NCI-H2029 treated with DMSO at 0.1 percent for 48 hours (cell line): Measurements from ENCODE around the gene CCDC85C.

Experiments
- DNase-seq: peaks from one replicate; lab custom pipeline; 2025; lab: John Stamatoyannopoulos, UW

Gene CCDC85C

DNA sequence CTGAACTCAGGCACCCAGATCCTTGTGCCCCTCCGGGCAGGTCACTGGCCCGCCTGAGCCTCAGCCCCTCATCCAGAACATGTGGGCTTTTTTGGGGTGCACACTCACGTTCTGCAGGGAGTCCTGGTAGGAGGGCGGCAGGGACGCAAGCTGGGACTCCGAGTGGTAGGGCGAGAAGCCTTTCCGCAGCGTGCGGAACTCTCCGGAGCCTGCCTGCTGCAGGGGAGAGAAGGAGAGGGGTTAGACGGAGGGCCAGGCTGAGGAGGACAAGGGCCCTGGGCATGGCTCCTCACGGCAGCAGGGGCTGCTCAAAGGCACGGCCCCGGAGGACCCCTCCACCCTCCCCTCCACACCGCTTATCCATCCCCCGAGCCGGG is 82.0 kb downstream of the CCDC85C start:
- DNase-seq, result no peak

DNA sequence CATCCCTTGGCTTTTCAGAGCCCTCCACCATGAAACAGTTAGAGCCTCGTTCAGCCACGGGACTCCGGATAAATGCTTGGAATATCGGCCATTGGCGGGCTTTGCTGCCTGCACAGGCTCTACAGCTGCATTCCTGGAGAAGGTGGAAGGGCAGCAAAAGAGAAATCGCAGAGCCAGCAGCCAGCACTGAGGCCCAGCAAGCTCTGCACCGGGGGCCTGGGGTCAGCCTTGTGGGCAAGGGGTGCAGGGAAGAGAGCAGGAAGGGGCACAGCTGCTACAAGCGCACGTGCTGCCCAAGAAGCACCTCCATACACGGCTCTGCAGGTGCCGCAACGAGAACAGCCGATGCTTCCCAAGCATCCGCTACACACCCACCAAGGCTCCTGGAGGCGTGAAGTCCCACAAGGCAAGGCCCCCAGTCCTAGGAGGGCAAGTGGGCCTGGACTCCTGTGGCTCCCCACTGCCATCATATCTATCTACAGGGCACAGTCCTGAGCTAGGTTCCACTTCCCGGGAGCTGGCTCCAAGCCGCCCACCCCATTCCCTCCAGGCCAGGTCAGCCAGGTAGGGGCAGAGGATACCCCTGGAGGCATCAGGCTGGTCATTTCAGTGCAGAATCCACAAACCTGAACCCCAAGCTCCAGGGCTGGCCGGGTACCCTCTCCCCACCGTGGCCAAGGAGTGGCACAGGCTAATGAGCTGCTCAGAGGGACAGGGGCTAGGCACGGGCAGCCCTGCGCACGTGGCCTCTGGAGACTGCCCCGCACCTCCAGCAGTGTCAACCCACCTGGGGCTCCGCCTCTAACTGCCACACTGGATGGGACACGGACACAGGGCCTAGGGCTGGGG is 82.6 kb downstream of the CCDC85C start:
- DNase-seq, result no peak

- DNase-seq, result no peak
Observed at GRCh38 chr14:99520571-99521081, 83.4 kb downstream of the CCDC85C start.

DNA sequence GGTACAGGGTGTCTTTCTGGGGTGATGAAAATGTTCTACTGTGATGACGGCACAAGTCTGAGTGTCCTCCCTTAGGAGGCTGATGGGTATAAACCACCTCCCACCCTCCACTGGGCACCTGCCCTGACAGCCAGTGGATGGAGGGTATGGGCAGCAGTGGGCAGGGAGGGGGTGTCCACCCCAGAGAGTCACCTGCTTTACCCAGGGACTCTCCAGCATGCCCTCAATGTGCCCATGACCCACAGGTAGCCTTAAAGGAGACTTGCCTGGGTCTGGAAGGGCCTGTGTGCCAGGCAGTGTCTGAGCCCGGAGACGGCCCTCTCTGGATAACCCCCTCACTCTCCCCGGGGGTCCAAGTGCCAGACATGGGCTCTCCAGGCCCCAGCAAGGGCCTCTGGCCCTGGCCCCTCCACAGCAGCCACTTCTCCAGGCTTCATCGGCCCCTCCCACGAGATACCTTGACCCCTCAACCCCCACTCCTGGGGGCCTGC is 84.0 kb downstream of the CCDC85C start:
- no peak for DNase-seq

- DNase-seq, result no peak
Observed at GRCh38 chr14:99519347-99519881, 84.6 kb downstream of the CCDC85C start.

DNA sequence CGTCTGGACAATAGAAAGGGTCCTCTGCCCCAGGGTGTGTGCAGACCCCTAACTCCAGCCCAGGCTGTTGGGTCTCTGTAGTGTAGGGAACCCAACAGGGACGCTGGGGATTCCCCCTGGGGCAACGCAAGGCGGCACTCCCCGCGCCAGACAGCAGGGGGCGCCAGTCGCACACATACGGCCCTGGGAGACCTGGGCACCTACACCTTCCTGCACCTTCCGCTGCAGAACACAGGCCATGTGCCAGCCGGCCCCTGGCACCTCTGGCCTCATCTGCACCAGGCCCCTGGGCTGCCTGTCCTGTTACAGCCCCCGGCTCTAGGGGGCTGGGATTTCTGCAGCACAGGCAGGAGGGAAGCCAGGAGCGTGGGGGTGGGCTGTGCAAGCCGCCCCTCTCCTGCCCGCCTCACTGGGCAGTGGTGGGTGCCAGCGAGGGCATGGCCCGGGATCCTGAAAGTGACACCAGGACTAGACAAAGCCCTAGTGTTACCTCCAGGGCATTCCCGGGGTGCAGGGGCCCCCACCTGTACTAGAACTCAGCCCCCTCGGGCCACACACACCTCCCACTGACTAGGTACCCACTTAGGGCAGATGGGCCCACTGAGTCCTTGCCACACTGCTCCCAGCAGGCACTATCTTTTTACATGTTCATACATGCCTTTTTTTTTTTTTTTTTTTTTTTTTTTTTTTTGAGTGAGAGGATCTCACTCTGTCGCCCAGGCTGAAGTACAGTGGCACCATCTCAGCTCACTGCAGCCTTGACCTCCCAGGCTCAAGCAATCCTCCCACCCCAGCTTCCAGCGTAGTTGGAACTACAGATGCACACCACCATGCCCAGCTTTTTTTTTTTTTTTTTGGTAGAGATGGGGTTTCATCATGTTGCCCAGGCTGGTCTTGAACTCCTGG is 85.3 kb downstream of the CCDC85C start:
- DNase-seq, result peak; percentile 4

- no peak for DNase-seq
Observed at GRCh38 chr14:99517643-99518381, 86.2 kb downstream of the CCDC85C start.

DNA sequence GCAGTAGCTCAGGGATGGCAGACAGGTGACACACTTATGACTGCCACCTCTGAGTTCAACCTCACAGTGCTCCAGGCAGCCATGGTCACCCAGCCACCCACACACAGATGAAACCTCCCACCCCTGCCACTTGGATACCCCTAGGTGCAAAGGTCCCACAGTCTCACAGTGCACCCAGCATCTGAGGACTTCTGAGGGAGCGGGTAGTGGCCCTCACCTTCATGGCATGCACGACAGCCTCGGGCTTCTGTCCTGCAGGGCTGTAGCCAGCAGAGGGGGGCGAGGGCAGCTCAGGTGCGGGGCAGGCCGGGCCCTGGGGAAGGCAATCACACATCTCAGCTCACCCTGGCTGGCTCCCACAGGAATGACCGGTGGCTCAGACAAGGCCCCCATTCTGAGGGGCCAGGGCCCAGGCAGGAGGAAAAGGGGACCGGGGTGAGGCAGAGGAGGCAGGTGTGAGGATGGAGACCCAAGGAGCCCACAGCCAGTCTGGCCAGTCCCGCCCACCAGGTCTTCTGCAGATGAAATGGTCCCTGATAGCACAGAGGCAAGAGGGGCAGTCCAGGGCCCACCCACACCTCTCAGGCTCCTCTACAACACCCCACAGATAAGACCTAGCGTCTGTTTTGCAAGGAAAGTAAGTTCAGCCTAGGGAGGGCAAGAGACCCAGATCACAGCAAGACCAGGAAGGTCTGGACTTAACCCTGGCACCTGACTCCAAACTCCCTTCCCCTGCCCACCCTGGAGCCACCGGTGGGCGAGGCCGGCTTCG is 87.0 kb downstream of the CCDC85C start:
- DNase-seq, result no peak

DNA sequence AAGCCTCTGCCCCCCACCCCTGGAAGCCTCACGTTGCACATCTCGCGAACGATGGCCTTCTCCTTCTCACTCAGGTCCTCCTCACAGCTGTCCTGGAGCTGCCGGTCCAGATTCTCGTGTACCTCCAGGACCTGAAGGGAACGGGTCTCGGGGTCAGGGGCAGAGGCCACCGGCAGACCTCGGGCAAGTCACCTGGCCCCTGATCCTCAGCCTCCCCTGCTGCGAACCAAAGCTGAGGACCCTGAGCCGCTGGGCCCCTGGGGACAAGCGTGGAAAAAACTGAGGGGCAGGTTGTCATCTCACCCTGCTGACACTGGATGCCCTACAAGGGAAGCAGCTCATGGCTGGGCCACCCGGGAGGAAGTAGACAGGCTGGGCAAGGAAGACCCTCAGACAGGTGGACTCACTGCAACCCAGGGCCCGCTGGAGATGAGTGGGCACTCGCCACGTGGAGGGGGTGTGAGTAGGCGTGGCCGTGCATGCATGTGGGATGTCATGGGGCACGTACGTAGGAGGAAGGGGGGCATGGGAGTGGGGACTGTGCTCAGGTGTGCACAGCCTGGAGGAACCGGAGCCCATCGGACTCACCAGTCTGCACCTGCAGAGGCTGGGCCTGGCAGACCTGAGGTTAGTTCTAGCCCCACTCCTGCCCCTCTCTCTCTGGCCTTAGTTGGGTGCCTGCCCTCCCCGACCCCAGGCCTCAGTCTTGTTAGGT is 87.7 kb downstream of the CCDC85C start:
- no peak for DNase-seq

- no peak for DNase-seq
Observed at GRCh38 chr14:99515301-99516155, 88.5 kb downstream of the CCDC85C start.

- DNase-seq, result no peak
Observed at GRCh38 chr14:99514552-99515300, 89.3 kb downstream of the CCDC85C start.

DNA sequence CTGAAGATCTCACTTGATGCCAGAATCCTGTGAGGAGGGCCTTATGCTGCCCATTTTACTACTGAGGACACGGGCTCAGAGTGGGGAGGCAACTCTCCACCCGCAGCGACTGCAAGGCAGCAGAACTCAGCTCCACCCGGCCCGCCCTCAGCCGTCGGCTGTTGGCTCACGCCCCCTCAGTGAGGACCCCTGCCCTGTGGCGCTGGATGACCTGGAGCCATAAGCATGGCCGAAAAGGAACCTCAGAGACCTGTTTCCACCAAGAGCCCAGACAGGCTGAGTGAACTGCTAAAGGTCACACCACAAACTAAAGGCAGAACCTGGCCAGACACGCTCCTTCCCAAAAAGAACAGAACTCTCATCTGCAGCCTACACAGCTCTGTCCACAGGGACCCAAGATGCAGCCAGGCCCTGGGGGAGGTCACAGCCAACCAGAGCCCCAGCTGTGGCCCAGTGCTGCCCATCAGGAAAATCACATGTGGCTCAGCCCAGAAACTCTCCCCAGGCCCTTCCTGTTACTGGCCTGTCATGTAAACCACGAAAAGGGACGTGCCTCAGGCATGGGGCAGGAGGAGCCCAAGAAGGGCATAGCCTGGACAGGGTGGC is 90.0 kb downstream of the CCDC85C start:
- DNase-seq, result no peak

GRCh38 chr14:99513183-99513694 is 90.8 kb downstream of the CCDC85C start:
- no peak for DNase-seq

DNA sequence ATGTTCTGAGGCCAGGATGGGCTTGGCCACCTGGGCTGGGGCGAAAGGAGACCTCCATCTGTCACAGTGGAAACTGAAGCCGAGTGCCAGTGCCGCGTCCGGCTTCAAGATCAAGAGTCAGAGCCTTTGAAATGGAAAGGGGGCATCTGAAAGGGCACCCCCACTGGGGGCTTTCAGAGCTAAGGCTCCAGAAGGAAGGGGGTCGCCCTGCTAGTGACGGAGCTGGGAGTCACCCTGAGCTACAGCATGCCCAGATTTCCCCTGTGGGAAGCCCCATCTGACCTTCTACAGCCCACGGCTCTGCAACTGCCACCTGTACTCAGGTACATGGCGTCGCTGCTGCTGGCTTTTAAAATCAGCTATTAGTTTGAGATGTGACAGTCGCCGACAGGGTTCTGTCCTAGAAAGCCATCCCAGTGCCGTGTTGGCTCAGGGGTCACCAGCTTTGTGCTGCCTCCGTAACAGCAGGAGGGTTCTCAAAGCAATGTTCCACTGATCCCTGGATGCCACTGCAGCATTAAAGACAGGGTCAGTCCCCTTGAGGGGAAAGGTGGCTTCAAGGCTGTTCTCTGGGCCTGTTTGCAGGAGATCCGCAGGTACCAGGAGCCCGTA is 91.3 kb downstream of the CCDC85C start:
- no peak for DNase-seq

- no peak for DNase-seq
Observed at GRCh38 chr14:99512110-99512449, 91.9 kb downstream of the CCDC85C start.

DNA sequence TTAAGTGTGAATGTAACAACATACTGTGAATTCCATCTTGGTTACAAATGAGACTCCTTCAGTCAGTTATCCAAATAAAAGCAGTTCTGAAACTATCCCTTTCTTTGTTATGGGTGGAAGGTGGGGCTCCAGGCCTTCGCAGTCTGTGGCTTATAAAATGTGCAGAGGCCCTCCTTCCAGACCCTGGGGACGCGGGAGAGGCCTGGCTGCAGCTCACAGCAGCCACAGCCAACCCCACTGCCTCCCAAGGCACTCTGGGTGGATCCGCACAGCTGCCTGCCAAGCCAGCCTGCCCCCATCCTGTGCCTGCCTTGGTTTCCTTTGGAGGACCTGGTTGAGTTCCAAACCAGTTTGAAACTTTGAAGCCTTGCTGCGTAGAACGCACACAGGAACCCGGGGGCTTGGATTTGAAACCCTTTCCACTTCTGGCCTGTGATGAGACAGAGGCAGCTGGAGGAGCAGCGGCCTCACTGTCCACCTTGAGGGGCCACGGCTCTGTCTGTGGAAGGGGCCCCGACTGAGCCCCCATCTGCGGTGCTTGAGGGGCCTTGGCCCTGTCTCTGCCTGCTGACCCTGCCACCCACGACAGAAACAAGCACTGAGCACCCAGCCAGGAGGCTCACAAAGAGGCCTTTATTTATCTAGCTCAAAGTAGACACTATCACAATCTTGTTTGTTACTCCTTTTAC is 92.4 kb downstream of the CCDC85C start:
- DNase-seq, result no peak

GRCh38 chr14:99510556-99511139 is 93.4 kb downstream of the CCDC85C start:
- DNase-seq, result no peak
